Mucosa of descending colon (tissue), 3 donors: ENCODE results near the gene GNB1. TPM values are rescaled to one million over a fixed set of nuclear protein-coding genes. Genes with fewer than 3 reads are reported as not detected.

Experiments
- ATAC-seq: fragments of 200-7000 bp; cut with Tn5 transposase; one replicate; pipeline ENCODE4 v1.9.1; 2020; ENCODE audit warnings: mild to moderate bottlenecking, moderate library complexity
- DNase-seq, 3 donors: peaks; one replicate each; pipeline ENCODE4 v3.0.0-alpha.2; 2020
- H3K36me3 ChIP-seq: fragments of 200-600 bp; one replicate; pipeline ENCODE4 v1.8.0; 2021; ENCODE audit warnings: low read depth, mild to moderate bottlenecking
- H3K4me1 ChIP-seq: fragments of 200-600 bp; one replicate; pipeline ENCODE4 v1.8.0; 2021; ENCODE audit warnings: low read depth, mild to moderate bottlenecking
- H3K4me3 ChIP-seq: fragments of 200-600 bp; one replicate; pipeline ENCODE4 v1.8.0; 2021; ENCODE audit warnings: mild to moderate bottlenecking
- H3K9me3 ChIP-seq: fragments of 200-600 bp; one replicate; pipeline ENCODE4 v1.8.0; 2021; ENCODE audit warnings: mild to moderate bottlenecking
- intact Hi-C, 2 donors: fragments of 100-400 bp; cut with DNase I in 1 of 2; cut with micrococcal nuclease in 1 of 2; formaldehyde crosslinking; loops; one replicate each; pipeline versions ENCODE4 v1.11.0 to v1.11.1; 2022; cut with DNase I, micrococcal nuclease
- total RNA-seq, 3 donors: library from RNA; stranded (reverse); fragmentation: NEBNext Ultra II Directional in 2 of 3; extraction: Animal tissue kit (Norgen Biotek cat#: 25700) in 2 of 3; gene quantifications; one replicate each; pipeline versions ENCODE4 v1.2.1 to v1.2.4, GENCODE V29; 2021 to 2023
- TF ChIP-seq, protein P1 (sequence below): fragments of 200-600 bp; IDR thresholded peaks from one replicate; pipeline ENCODE4 v1.8.0; 2022; ENCODE audit warnings: antibody characterized with exemption, mild to moderate bottlenecking
- donor health status: DM: no; HTN: no; CAD: no; lungs with moderate emphysema.
- donor health status: DM: no; HTN: no; CAD: no.
- donor health status: DM: no; HTN: yes; CAD: no.

The GNB1 gene
- total RNA-seq, 3 donors from 2014 or later: 314 to 329 (median 318) TPM

- Histone ChIP-seq H3K9me3 (no peaks in the 10 kb centered on the region), H3K4me1 (peaks cover 57% of the 10 kb centered on the region), H3K36me3 (no peaks in the 10 kb centered on the region), H3K4me3 (no peak overlapping the region)
- TF ChIP-seq, protein P1, sequence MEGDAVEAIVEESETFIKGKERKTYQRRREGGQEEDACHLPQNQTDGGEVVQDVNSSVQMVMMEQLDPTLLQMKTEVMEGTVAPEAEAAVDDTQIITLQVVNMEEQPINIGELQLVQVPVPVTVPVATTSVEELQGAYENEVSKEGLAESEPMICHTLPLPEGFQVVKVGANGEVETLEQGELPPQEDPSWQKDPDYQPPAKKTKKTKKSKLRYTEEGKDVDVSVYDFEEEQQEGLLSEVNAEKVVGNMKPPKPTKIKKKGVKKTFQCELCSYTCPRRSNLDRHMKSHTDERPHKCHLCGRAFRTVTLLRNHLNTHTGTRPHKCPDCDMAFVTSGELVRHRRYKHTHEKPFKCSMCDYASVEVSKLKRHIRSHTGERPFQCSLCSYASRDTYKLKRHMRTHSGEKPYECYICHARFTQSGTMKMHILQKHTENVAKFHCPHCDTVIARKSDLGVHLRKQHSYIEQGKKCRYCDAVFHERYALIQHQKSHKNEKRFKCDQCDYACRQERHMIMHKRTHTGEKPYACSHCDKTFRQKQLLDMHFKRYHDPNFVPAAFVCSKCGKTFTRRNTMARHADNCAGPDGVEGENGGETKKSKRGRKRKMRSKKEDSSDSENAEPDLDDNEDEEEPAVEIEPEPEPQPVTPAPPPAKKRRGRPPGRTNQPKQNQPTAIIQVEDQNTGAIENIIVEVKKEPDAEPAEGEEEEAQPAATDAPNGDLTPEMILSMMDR: no peak
- DNase-seq (no peak), ATAC-seq (no peak)
- intact Hi-C loops: no loop called here
Observed at GRCh38 chr1:1776672-1777582, 114.0 kb downstream of the GNB1 start.

GRCh38 chr1:1775327-1776226, 115.3 kb downstream of the GNB1 start:
- no peak for ATAC-seq
- TF ChIP-seq, protein P1: no peak
- Histone ChIP-seq H3K4me1 (peaks cover 44% of the 10 kb centered on the region), H3K9me3 (peaks cover 7% of the 10 kb centered on the region), H3K4me3 (no peak overlapping the region), H3K36me3 (no peaks in the 10 kb centered on the region)
- peak in 2 of 3 donors; percentile 26 to 51 for DNase-seq
- intact Hi-C loops: no loop called here

DNA sequence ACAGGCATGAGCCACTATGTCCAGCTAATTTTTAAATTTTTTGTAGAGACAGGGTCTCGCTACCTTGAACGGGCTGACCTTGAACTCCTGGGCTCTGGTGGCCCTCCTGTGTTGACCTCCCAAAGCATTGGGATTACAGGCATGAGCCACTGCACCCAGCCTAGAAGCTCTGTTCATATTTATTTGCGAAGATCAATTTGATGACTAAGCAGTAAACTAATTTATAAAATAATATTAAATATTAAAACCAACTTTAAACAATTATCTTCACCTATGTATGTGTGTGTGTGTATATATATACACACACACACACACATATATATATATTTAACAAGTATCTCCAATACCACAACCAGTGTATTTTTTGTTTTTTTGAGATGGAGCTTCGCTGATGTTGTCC, 117.0 kb downstream of the GNB1 start:
- DNase-seq (peak in 1 of 3 donors; percentile 22), ATAC-seq (no peak)
- Histone ChIP-seq H3K4me3 (no peak overlapping the region), H3K9me3 (peaks cover 12% of the 10 kb centered on the region), H3K36me3 (no peaks in the 10 kb centered on the region), H3K4me1 (peaks cover 28% of the 10 kb centered on the region)
- intact Hi-C loops: no loop called here
- TF ChIP-seq, protein P1: no peak

- TF ChIP-seq, protein P1: no peak
- H3K36me3 ChIP-seq: no peaks in the 10 kb centered on the region
- intact Hi-C loops: no loop called here
- H3K9me3 ChIP-seq: peaks cover 12% of the 10 kb centered on the region
- no peak for DNase-seq
- ATAC-seq: no peak
- H3K4me1 ChIP-seq: peaks cover 14% of the 10 kb centered on the region
- no peak overlapping the region for H3K4me3 ChIP-seq
Observed at GRCh38 chr1:1771096-1771495, 119.8 kb downstream of the GNB1 start.

DNA sequence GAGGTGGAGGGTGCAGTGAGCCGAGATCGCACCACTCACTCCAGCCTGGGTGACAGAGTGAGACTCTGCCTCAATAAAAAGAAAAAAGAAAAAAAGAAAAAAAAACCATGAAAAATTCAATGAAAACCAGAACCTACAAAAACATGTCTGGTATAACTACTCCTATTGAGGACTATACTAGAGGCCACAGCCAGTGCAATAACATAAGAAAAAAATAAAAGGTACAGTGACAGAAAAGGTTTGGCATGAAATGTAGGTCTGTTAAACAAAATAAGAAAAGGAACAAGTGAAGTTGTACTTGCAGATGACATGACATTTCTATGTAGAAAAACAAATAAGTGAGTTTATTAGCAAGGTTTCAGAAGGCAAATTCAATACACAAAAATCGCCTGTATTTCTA, 120.8 kb downstream of the GNB1 start:
- TF ChIP-seq, protein P1: no peak
- Histone ChIP-seq H3K36me3 (no peaks in the 10 kb centered on the region), H3K4me3 (no peak overlapping the region), H3K4me1 (peaks cover 4% of the 10 kb centered on the region), H3K9me3 (peaks cover 12% of the 10 kb centered on the region)
- intact Hi-C loops: no loop called here
- ATAC-seq (no peak), DNase-seq (no peak)
